Kidney (tissue), 14 donors: ENCODE measurements around the gene KCNA2. TPM values are rescaled to one million over a fixed set of nuclear protein-coding genes. Genes with fewer than 3 reads are reported as not detected.

Source experiments
- DNase-seq, 5 donors: peaks; one replicate each; pipeline ENCODE4 v3.0.0-alpha.2; 2013 to 2020
- FAIRE-seq: peaks from 2 replicates; lab custom pipeline; 2012; peaks lifted over from hg19 to GRCh38; lab: Jason Lieb, UNC
- H3K27ac ChIP-seq, 2 donors: one replicate each; pipeline ENCODE4 v1.7.0; 2013; ENCODE audit warnings: low read depth in 2 of 2, low read length in 2 of 2, inconsistent platforms in 1 of 2
- H3K27me3 ChIP-seq: one replicate; pipeline ENCODE4 v1.7.1; 2013; ENCODE audit warnings: low read length, inconsistent platforms; ENCODE audit not compliant: control insufficient read depth, insufficient read depth
- H3K36me3 ChIP-seq, 3 donors: one replicate each; pipeline versions ENCODE4 v1.7.0 to v1.7.1; 2013; ENCODE audit warnings: low read length in 3 of 3, control low read depth in 1 of 3, inconsistent platforms in 1 of 3; ENCODE audit not compliant: insufficient read depth in 3 of 3, control insufficient read depth in 2 of 3
- H3K4me1 ChIP-seq, 3 donors: one replicate each; pipeline versions ENCODE4 v1.7.0 to v1.7.1; 2013; ENCODE audit warnings: low read length in 3 of 3, inconsistent platforms in 1 of 3, low read depth in 1 of 3; ENCODE audit not compliant: control insufficient read depth in 2 of 3, insufficient read depth in 2 of 3
- H3K4me3 ChIP-seq, 3 donors: one replicate each; pipeline versions ENCODE4 v1.7.0 to v1.8.1; 2013; ENCODE audit warnings: low read length in 3 of 3, control low read depth in 1 of 3, inconsistent platforms in 1 of 3
- H3K9ac ChIP-seq, 3 donors: one replicate each; pipeline versions ENCODE4 v1.7.0 to v1.7.1; 2013; ENCODE audit warnings: low read length in 3 of 3, control low read depth in 1 of 3, inconsistent platforms in 1 of 3
- H3K9me3 ChIP-seq, 3 donors: one replicate each; pipeline versions ENCODE4 v1.7.0 to v1.7.1; 2013; ENCODE audit warnings: low read length in 3 of 3, control low read depth in 1 of 3, inconsistent platforms in 1 of 3; ENCODE audit not compliant: control insufficient read depth in 2 of 3, insufficient read depth in 1 of 3
- intact Hi-C: fragments of 100-400 bp; cut with DNase I; formaldehyde crosslinking; loops from one replicate; pipeline ENCODE4 v1.11.1; 2022
- polyA plus RNA-seq: library from polyadenylated mRNA; stranded (reverse); fragments of 350-450 nt; fragmentation: Illumina TruSeq; extraction: RNeasy Lipid Tissue Mini Kit (QIAGEN cat#74804); gene quantifications from one replicate; pipeline ENCODE4 v1.2.3, GENCODE V29; 2014; ENCODE audit warnings: low read depth, low replicate concordance; ENCODE audit not compliant: insufficient read depth
- total RNA-seq: library from RNA; stranded (reverse); fragmentation: NEBNext Ultra II Directional; extraction: Animal tissue kit (Norgen Biotek cat#: 25700); gene quantifications from one replicate; pipeline ENCODE4 v1.2.1, GENCODE V29; 2021
- TF ChIP-seq, protein P1 (sequence below): IDR thresholded peaks from 3 replicates; pipeline ENCODE4 v1.5.1; 2012; ENCODE audit warnings: mild to moderate bottlenecking, moderate library complexity, borderline replicate concordance; ENCODE audit not compliant: insufficient read depth; ENCODE audit errors: extremely low read depth
- donor health status: control.
- donor health status: control.
- donor health status: control.
- donor health status: control.
- donor health status: control.
- donor health status: DM: yes; HTN: yes; CAD: no.
- donor health status: Normal renal cell carcinoma (clear cell type).

The KCNA2 gene
- total and polyA plus RNA-seq, 2 donors from 2014 or later: 0.09 to 1.3 TPM

GRCh38 chr1:110618668-110619067 lies 12.5 kb upstream of the KCNA2 start:
- no peak for FAIRE-seq
- intact Hi-C loops: no loop called here
- TF ChIP-seq, protein P1, sequence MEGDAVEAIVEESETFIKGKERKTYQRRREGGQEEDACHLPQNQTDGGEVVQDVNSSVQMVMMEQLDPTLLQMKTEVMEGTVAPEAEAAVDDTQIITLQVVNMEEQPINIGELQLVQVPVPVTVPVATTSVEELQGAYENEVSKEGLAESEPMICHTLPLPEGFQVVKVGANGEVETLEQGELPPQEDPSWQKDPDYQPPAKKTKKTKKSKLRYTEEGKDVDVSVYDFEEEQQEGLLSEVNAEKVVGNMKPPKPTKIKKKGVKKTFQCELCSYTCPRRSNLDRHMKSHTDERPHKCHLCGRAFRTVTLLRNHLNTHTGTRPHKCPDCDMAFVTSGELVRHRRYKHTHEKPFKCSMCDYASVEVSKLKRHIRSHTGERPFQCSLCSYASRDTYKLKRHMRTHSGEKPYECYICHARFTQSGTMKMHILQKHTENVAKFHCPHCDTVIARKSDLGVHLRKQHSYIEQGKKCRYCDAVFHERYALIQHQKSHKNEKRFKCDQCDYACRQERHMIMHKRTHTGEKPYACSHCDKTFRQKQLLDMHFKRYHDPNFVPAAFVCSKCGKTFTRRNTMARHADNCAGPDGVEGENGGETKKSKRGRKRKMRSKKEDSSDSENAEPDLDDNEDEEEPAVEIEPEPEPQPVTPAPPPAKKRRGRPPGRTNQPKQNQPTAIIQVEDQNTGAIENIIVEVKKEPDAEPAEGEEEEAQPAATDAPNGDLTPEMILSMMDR: no peak

GRCh38 chr1:110617589-110617988 lies 11.4 kb upstream of the KCNA2 start:
- Histone ChIP-seq H3K36me3 (no peaks in the 10 kb centered on the region), H3K27me3 (peaks cover 15% of the 10 kb centered on the region), H3K9me3 (no peaks in the 10 kb centered on the region), H3K9ac (no peak overlapping the region), H3K4me1 (peaks cover 0 to 6% (median 0%) of the 10 kb centered on the region in 3 donors), H3K4me3 (no peak overlapping the region), H3K27ac (no peak overlapping the region)
- DNase-seq: peak in 1 of 5 donors; percentile 18
- FAIRE-seq: no peak
- intact Hi-C loops: no loop called here
- TF ChIP-seq, protein P1: no peak

More at GRCh38 chr1:110618668-110619067, 12.5 kb upstream of the KCNA2 start:
- Histone ChIP-seq H3K9me3 (no peaks in the 10 kb centered on the region), H3K9ac (no peak overlapping the region), H3K4me1 (peaks cover 0 to 6% (median 0%) of the 10 kb centered on the region in 3 donors), H3K4me3 (no peak overlapping the region), H3K27ac (no peak overlapping the region), H3K36me3 (no peaks in the 10 kb centered on the region), H3K27me3 (peaks cover 15% of the 10 kb centered on the region)
- DNase-seq: no peak

- TF ChIP-seq, protein P1: no peak
- Histone ChIP-seq H3K4me3 (no peak overlapping the region), H3K27me3 (peaks cover 15% of the 10 kb centered on the region), H3K9ac (no peak overlapping the region), H3K9me3 (no peaks in the 10 kb centered on the region), H3K36me3 (no peaks in the 10 kb centered on the region), H3K27ac (no peak overlapping the region), H3K4me1 (peaks cover 0 to 6% (median 0%) of the 10 kb centered on the region in 3 donors)
- no peak for FAIRE-seq
- DNase-seq: peak in 1 of 5 donors; percentile 9
- intact Hi-C loops: no loop called here
These were observed 11.0 kb upstream of the KCNA2 start for GRCh38 chr1:110617116-110617515.

- Histone ChIP-seq H3K36me3 (no peaks in the 10 kb centered on the region), H3K4me1 (peaks cover 0 to 6% (median 0%) of the 10 kb centered on the region in 3 donors), H3K9ac (no peak overlapping the region), H3K9me3 (no peaks in the 10 kb centered on the region), H3K27me3 (peaks cover 15% of the 10 kb centered on the region), H3K4me3 (no peak overlapping the region), H3K27ac (no peak overlapping the region)
- FAIRE-seq (no peak), DNase-seq (peak in 1 of 5 donors; percentile 10)
- intact Hi-C loops: no loop called here
- TF ChIP-seq, protein P1: no peak
These were observed 10.4 kb upstream of the KCNA2 start for GRCh38 chr1:110616587-110616986.
